Lower lobe of right lung (tissue), 2 donors: ENCODE results near the gene NOD2. TPM values are rescaled to one million over a fixed set of nuclear protein-coding genes. Genes with fewer than 3 reads are reported as not detected.

Experiments used
- ATAC-seq, 2 donors: fragments of 200-7000 bp; cut with Tn5 transposase; one replicate each; pipeline ENCODE4 v1.9.1; 2020 to 2022; ENCODE audit warnings: mild to moderate bottlenecking in 2 of 2, moderate library complexity in 2 of 2
- DNase-seq: peaks from one replicate; pipeline ENCODE4 v3.0.0-alpha.2; 2020
- H3K27ac ChIP-seq: fragments of 200-600 bp; one replicate; pipeline ENCODE4 v1.8.0; 2022
- H3K27me3 ChIP-seq: fragments of 200-600 bp; one replicate; pipeline ENCODE4 v1.8.0; 2022; ENCODE audit warnings: low read depth
- H3K36me3 ChIP-seq: fragments of 200-600 bp; one replicate; pipeline ENCODE4 v1.8.0; 2022; ENCODE audit warnings: mild to moderate bottlenecking
- H3K4me1 ChIP-seq: fragments of 200-600 bp; one replicate; pipeline ENCODE4 v1.8.0; 2022
- H3K4me3 ChIP-seq: fragments of 200-600 bp; one replicate; pipeline ENCODE4 v1.8.0; 2022; ENCODE audit warnings: mild to moderate bottlenecking
- H3K9me3 ChIP-seq: fragments of 200-600 bp; one replicate; pipeline ENCODE4 v1.8.0; 2022
- CTCF ChIP-seq: fragments of 200-600 bp; IDR thresholded peaks from one replicate; pipeline ENCODE4 v1.8.0; 2022; ENCODE audit warnings: antibody characterized with exemption, mild to moderate bottlenecking
- intact Hi-C: fragments of 100-400 bp; cut with DNase I; formaldehyde crosslinking; loops from one replicate; pipeline ENCODE4 v1.11.0; 2022
- total RNA-seq: library from RNA; stranded (reverse); fragmentation: NEBNext Ultra II Directional; extraction: Animal tissue kit (Norgen Biotek cat#: 25700); gene quantifications from one replicate; pipeline ENCODE4 v1.2.1, GENCODE V29; 2021
- donor health status: DM: no; HTN: yes; CAD: no; lungs with severe emphysema.

Gene NOD2
- total RNA-seq, 1 donor from 2014 or later, result 13.2 TPM

- intact Hi-C loops, result no loop called here
- Histone ChIP-seq H3K36me3 (no peaks in the 10 kb centered on the region), H3K27ac (peak overlapping the region; percentile 83), H3K27me3 (no peaks in the 10 kb centered on the region), H3K4me1 (peaks cover 57% of the 10 kb centered on the region), H3K9me3 (no peaks in the 10 kb centered on the region), H3K4me3 (peak overlapping the region; percentile 2)
- TF ChIP-seq CTCF, result no peak
- DNase-seq (peak; percentile 93), ATAC-seq (peak; percentile 78 to 86)
Measured at GRCh38 chr16:50696575-50697420, 3.4 kb downstream of the NOD2 start.

GRCh38 chr16:50697421-50697715 is 4.0 kb downstream of the NOD2 start:
- no peak for TF ChIP-seq CTCF
- Histone ChIP-seq H3K27me3 (no peaks in the 10 kb centered on the region), H3K36me3 (no peaks in the 10 kb centered on the region), H3K27ac (peak overlapping the region; percentile 83), H3K4me1 (peaks cover 57% of the 10 kb centered on the region), H3K4me3 (peak overlapping the region; percentile 57), H3K9me3 (no peaks in the 10 kb centered on the region)
- intact Hi-C loops, result no loop called here
- DNase-seq (no peak), ATAC-seq (no peak)

- no peak for TF ChIP-seq CTCF
- Histone ChIP-seq H3K36me3 (no peaks in the 10 kb centered on the region), H3K4me3 (peak overlapping the region; percentile 57), H3K4me1 (peaks cover 57% of the 10 kb centered on the region), H3K9me3 (no peaks in the 10 kb centered on the region), H3K27me3 (no peaks in the 10 kb centered on the region), H3K27ac (peak overlapping the region; percentile 83)
- ATAC-seq, result peak; percentile 69 to 81
- intact Hi-C loops, result no loop called here
- no peak for DNase-seq
Measured at GRCh38 chr16:50697881-50698767, 4.7 kb downstream of the NOD2 start.

GRCh38 chr16:50699326-50700159 is 6.1 kb downstream of the NOD2 start:
- H3K9me3 ChIP-seq, result peaks cover 11% of the 10 kb centered on the region
- H3K27me3 ChIP-seq, result no peaks in the 10 kb centered on the region
- ATAC-seq, result no peak
- no peak for TF ChIP-seq CTCF
- H3K4me3 ChIP-seq, result no peak overlapping the region
- intact Hi-C loops, result no loop called here
- H3K36me3 ChIP-seq, result no peaks in the 10 kb centered on the region
- H3K27ac ChIP-seq, result no peak overlapping the region
- no peak for DNase-seq
- H3K4me1 ChIP-seq, result peaks cover 46% of the 10 kb centered on the region

- ATAC-seq, result no peak
- no peak for TF ChIP-seq CTCF
Measured at GRCh38 chr16:50702725-50703124, 9.3 kb downstream of the NOD2 start.

More at GRCh38 chr16:50702725-50703124, 9.3 kb downstream of the NOD2 start:
- Histone ChIP-seq H3K36me3 (no peaks in the 10 kb centered on the region), H3K27me3 (no peaks in the 10 kb centered on the region), H3K27ac (no peak overlapping the region), H3K9me3 (peaks cover 18% of the 10 kb centered on the region), H3K4me3 (no peak overlapping the region), H3K4me1 (peaks cover 20% of the 10 kb centered on the region)
- DNase-seq, result no peak
- intact Hi-C loops, result no loop called here
